WTC11 (cell line): ENCODE data around the gene ARID3B. TPM values are rescaled to one million over a fixed set of nuclear protein-coding genes. Genes with fewer than 3 reads are reported as not detected.

Source experiments
- ATAC-seq: fragments of 200-7000 bp; cut with Tn5 transposase; 2 replicates; pipeline ENCODE4 v1.10.0; 2021; ENCODE audit warnings: mild to moderate bottlenecking, moderate library complexity
- CTCF ChIA-PET: fragments of 300-600 bp; sonication (Branson Sonifier 250); formaldehyde crosslinking; loops from one replicate; lab custom pipeline; 2021; ENCODE audit warnings: antibody characterized with exemption; lab: Charles Lee
- POLR2A ChIA-PET: fragments of 350-600 bp; sonication (Branson Sonifier 250); formaldehyde crosslinking; loops from one replicate; lab custom pipeline; 2021; ENCODE audit warnings: antibody characterized with exemption; lab: Charles Lee
- DNase-seq: peaks from one replicate; pipeline ENCODE4 v3.0.0; 2021; ENCODE audit warnings: low spot score
- H3K27ac Mint-ChIP-seq: 2 replicates; pipeline ENCODE4 v1.8.0; 2021; ENCODE audit warnings: mixed read lengths
- H3K27me3 Mint-ChIP-seq: 2 replicates; pipeline ENCODE4 v1.8.0; 2021; ENCODE audit warnings: low read depth, mild to moderate bottlenecking, moderate library complexity, mixed read lengths
- H3K36me3 Mint-ChIP-seq: 2 replicates; pipeline ENCODE4 v1.8.0; 2021; ENCODE audit warnings: mixed read lengths
- H3K4me1 Mint-ChIP-seq: 2 replicates; pipeline ENCODE4 v1.8.0; 2022; ENCODE audit warnings: mixed read lengths
- H3K4me3 Mint-ChIP-seq: 2 replicates; pipeline ENCODE4 v1.8.0; 2021; ENCODE audit warnings: mild to moderate bottlenecking, moderate library complexity, mixed read lengths
- H3K9me3 Mint-ChIP-seq: 2 replicates; pipeline ENCODE4 v1.8.0; 2021; ENCODE audit warnings: mixed read lengths
- ARID4B ChIP-seq: sonication (generic); formaldehyde crosslinking; IDR thresholded peaks from 2 replicates; pipeline ENCODE4 v1.8.0; 2023; ENCODE audit warnings: missing genetic modification reagents, mild to moderate bottlenecking, borderline replicate concordance
- CTCF ChIP-seq: fragments of 200-600 bp; IDR thresholded peaks from 2 replicates; pipeline ENCODE4 v1.8.0; 2022; ENCODE audit warnings: antibody characterized with exemption
- ESRRA ChIP-seq: sonication (generic); formaldehyde crosslinking; IDR thresholded peaks from 2 replicates; pipeline ENCODE4 v1.8.1; 2022; ENCODE audit warnings: mild to moderate bottlenecking, missing genetic modification reagents, borderline replicate concordance
- FOXP1 ChIP-seq: sonication (generic); formaldehyde crosslinking; IDR thresholded peaks from 2 replicates; pipeline ENCODE4 v1.8.0; 2022; ENCODE audit warnings: missing genetic modification reagents, mild to moderate bottlenecking, moderate library complexity, borderline replicate concordance
- HMGA2 ChIP-seq: fragments of 250-450 bp; sonication (Bioruptor Pico); IDR thresholded peaks from 2 replicates; pipeline ENCODE4 v1.4.0; 2021; ENCODE audit warnings: mild to moderate bottlenecking, moderate library complexity
- KAT7 ChIP-seq: sonication (generic); formaldehyde crosslinking; IDR thresholded peaks from 2 replicates; pipeline ENCODE4 v1.8.1; 2023; ENCODE audit warnings: missing genetic modification reagents, mild to moderate bottlenecking, borderline replicate concordance
- MAX ChIP-seq: sonication (generic); formaldehyde crosslinking; IDR thresholded peaks from 2 replicates; pipeline ENCODE4 v1.8.0; 2022; ENCODE audit warnings: mild to moderate bottlenecking, missing genetic modification reagents
- MXD4 ChIP-seq: fragments of 250-450 bp; sonication (Bioruptor Pico); IDR thresholded peaks from 2 replicates; pipeline ENCODE4 v1.8.0; 2021; ENCODE audit warnings: mild to moderate bottlenecking, moderate library complexity, borderline replicate concordance
- NR1H2 ChIP-seq: sonication (generic); formaldehyde crosslinking; IDR thresholded peaks from 2 replicates; pipeline ENCODE4 v1.9.0; 2021; ENCODE audit warnings: mild to moderate bottlenecking, moderate library complexity, missing genetic modification reagents
- PRDM15 ChIP-seq: sonication (generic); formaldehyde crosslinking; IDR thresholded peaks from 2 replicates; pipeline ENCODE4 v1.8.0; 2022; ENCODE audit warnings: missing genetic modification reagents
- SMAD3 ChIP-seq: sonication (generic); formaldehyde crosslinking; IDR thresholded peaks from 2 replicates; pipeline ENCODE4 v1.8.0; 2022; ENCODE audit warnings: missing genetic modification reagents, mild to moderate bottlenecking, borderline replicate concordance
- STAT6 ChIP-seq: sonication (generic); formaldehyde crosslinking; conservative IDR thresholded peaks from 2 replicates; pipeline ENCODE4 v1.8.1; 2023; ENCODE audit warnings: mild to moderate bottlenecking, low read depth, missing genetic modification reagents, moderate library complexity
- USF1 ChIP-seq: sonication (generic); formaldehyde crosslinking; IDR thresholded peaks from 2 replicates; pipeline ENCODE4 v1.8.0; 2022; ENCODE audit warnings: mild to moderate bottlenecking, missing genetic modification reagents
- ZBTB21 ChIP-seq: sonication (generic); formaldehyde crosslinking; IDR thresholded peaks from 2 replicates; pipeline ENCODE4 v1.8.1; 2023; ENCODE audit warnings: mild to moderate bottlenecking, missing genetic modification reagents, borderline replicate concordance
- ZNF232 ChIP-seq: sonication (generic); formaldehyde crosslinking; IDR thresholded peaks from 2 replicates; pipeline ENCODE4 v1.8.0; 2022; ENCODE audit warnings: mild to moderate bottlenecking, missing genetic modification reagents
- ZNF396 ChIP-seq: fragments of 250-450 bp; sonication (Bioruptor Pico); IDR thresholded peaks from 2 replicates; pipeline ENCODE4 v1.8.0; 2021; ENCODE audit warnings: mild to moderate bottlenecking, moderate library complexity, borderline replicate concordance
- total RNA-seq: library from RNA; stranded (reverse); gene quantifications from 3 replicates; pipeline ENCODE4 v1.2.3, GENCODE V29; 2021

The ARID3B gene
- total RNA-seq, 1 experiment from 2014 or later: 133 TPM

GRCh38 chr15:74542166-74543042, 1.4 kb downstream of the ARID3B start:
- POLR2A ChIA-PET: no interaction called here
- peak overlapping the region; percentile 98 for H3K4me3 Mint-ChIP-seq
- peak overlapping the region; percentile 92 for H3K27ac Mint-ChIP-seq
- CTCF ChIA-PET: interaction anchor here (0.6 to 1.9 kb wide), 4 partner anchors 12 to 169 kb away, joined by 3 to 7 read pairs (median 4); no protein-coding TSS in a partner anchor
- H3K9me3 Mint-ChIP-seq: no peaks in the 10 kb centered on the region
- ATAC-seq: no peak
- no peak for TF ChIP-seq PRDM15
- TF ChIP-seq STAT6 (CRISPR knock-in tag): no peak
- no peak for TF ChIP-seq KAT7 (CRISPR knock-in tag)
- no peak for TF ChIP-seq ZNF396 (CRISPR knock-in tag)
- no peaks in the 10 kb centered on the region; the same call in 1 of the 2 replicates for H3K27me3 Mint-ChIP-seq
- H3K4me1 Mint-ChIP-seq: peaks cover 54% of the 10 kb centered on the region
- peaks cover 39% of the 10 kb centered on the region for H3K36me3 Mint-ChIP-seq
- DNase-seq: no peak

- H3K27me3 Mint-ChIP-seq: no peaks in the 10 kb centered on the region; the same call in 1 of the 2 replicates
- DNase-seq (no peak), ATAC-seq (no peak)
- TF ChIP-seq NR1H2 (CRISPR knock-in tag) (no peak), SMAD3 (CRISPR knock-in tag) (no peak), ZBTB21 (CRISPR knock-in tag) (no peak), HMGA2 (no peak), ARID4B (CRISPR knock-in tag) (no peak), ESRRA (no peak), CTCF (no peak), MXD4 (CRISPR knock-in tag) (no peak), MAX (no peak), FOXP1 (CRISPR knock-in tag) (no peak), ZNF232 (CRISPR knock-in tag) (no peak), USF1 (CRISPR knock-in tag) (no peak)
- H3K9me3 Mint-ChIP-seq: no peaks in the 10 kb centered on the region
- peaks cover 45% of the 10 kb centered on the region for H3K36me3 Mint-ChIP-seq
- H3K4me1 Mint-ChIP-seq: peaks cover 53% of the 10 kb centered on the region
- peak overlapping the region; percentile 91 for H3K27ac Mint-ChIP-seq
- ChIA-PET POLR2A (no interaction called here), CTCF (interaction anchor here (0.6 to 0.9 kb wide), 2 partner anchors 12 to 61 kb away, joined by 3 read pairs; no protein-coding TSS in a partner anchor)
- H3K4me3 Mint-ChIP-seq: peak overlapping the region; percentile 98
These were observed 2.0 kb downstream of the ARID3B start for GRCh38 chr15:74543043-74543422.
